ENCODE results near the gene EEIG1.

Gene EEIG1

GRCh38 chr9:127974769-127975261, 6.0 kb downstream of the EEIG1 start:
- no peak for DNase-seq (ENCODE audit: low read depth)

GRCh38 chr9:127974001-127974768, 6.6 kb downstream of the EEIG1 start:
- DNase-seq (ENCODE audit: low read depth): no peak

DNA sequence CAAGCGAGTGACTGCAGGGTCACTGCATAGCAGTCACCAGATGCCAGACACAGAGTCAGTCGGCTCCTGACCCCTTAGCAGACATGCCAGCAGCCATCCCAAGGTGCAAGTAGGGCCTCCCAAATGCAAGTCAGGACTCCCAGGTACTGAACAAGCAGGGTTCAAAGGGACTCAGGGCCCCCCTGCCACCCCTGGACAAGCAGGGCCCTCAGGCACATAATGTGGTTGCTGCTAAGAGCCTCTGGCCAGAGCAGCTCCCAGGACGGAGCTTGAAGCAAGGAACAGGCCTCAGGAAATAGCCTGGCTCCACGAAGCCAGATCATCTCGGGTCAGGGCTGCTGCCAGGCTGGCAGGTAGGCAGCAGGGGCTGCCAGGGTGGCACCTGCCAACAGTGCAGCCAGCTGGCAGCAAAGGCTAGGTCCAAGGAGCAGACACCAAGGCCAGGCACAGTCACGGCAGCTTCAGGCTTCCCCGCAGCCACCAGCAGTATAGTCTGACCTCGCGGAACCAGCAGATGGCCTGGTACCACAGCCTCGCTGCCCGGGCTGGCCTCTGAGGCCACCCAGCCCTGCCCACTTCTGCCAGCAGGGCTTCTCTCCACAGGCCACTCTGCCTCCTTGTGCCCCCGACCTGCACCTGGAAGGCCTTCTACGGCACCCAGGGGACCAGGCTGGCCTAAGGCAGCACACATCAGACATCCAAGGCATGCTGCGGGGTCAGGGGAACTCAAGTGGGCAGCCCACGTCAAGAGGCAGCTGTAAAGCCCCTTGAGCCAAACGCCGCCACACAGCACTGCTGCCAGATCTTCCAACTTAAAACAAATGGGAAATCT, 7.4 kb downstream of the EEIG1 start:
- no peak for DNase-seq (ENCODE audit: low read depth)

DNA sequence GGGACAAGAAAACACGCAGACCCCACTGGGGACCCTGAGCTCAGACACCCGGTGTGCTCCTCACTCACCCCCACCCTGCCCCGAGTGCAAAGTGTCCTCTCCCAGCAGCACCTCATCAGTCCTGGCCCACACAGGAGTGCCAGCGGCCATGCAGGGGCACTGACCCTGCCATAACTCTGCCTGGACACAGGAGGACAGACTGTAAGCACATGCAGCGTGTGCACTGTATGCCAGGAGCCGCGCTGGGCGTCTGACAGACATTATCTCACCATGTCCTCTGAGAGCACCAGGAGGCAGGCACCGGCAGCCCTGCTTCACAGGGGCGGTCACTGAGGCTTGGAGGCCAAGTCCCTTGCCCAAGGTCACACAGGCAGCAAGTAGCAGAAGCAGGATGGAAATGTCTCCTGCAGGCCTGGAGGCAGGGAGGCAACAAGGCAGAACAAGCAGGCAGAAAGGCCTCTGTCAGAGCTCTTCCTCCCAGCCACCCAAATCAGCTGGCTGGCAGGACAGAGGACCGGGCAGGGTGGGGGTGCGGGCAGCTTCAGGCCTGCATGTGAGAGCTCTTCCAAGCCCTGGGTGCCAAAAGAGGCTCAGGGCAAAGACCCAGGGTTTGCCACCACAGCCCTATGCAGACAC, 8.4 kb downstream of the EEIG1 start:
- DNase-seq (ENCODE audit: low read depth): no peak

DNA sequence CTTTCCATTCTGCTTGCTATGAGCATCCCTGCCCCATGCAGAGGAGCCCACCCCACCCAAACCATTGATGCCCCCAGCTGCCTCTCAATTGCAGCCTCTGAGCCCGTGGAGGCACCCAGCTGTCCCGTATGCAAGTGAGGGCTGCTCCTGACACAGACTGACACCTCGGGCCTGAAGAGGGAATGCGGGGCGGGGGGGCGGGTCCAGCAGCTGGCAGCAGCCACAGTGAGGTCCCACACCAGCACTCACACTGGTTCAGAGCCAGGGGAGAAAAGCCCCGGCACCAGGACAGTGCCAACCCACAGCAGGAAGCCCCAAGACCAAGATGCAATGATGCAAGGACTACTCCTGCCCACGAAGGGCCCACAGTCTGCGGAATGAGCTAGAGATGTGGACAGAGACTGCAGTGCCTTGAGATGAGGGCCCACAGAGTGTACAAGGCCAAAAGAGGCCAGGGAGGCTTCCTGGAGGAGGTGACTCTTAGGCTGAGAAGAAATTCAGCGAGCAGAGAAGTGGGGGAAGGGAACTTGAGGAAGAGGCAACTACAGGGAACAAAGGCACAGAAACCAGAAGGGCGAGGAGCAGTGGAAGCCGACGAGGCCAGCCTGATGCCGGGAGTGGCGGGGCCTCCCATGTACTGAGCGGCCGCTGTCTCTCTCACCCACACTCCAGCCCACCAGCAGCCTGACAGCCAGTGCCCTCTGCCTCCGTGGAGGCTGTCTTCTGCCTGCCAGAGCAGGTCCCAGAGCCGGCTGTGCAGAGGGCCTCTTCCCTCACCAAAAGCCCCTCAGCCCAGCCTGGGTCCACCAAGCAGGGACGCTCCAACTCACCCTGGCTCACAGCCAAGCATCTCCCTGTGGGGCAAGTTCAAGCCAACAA, 9.2 kb downstream of the EEIG1 start:
- DNase-seq (ENCODE audit: low read depth): no peak

GRCh38 chr9:127970401-127971313, 10.1 kb downstream of the EEIG1 start:
- DNase-seq (ENCODE audit: low read depth): peak; percentile 56

DNA sequence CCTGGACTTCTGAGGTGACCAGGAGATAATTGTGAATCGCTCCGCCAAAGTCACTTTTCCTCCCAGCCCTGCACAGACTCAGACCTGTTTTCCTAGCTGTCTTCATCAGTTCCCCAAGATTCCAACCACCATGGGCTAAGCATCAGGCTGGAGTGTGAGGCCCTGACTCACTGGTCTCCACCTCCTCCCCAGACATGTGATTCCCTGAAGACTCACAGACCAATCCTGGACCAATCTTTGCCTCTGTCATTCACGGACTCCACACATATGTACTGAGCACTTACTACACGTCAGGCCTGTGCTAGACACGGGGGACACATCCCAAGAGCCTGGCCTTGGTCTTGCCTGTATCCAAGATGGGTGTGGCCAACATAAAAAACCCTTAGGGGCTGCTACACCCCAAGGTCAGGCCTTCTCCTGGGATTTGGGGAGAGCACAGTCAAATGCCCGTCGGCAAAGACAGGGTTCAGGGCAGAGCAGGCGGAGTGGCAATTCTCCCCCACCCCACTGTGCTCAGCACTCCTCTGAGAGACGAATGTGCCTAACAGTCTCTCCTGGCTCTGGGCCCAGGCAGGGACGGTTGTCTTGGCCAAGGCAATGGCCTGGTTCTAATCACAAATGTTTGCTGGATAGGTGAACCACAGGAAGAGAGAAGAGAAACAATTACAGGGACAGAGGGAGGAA, 11.9 kb downstream of the EEIG1 start:
- no peak for DNase-seq (ENCODE audit: low read depth)

- DNase-seq (ENCODE audit: low read depth): peak; percentile 47
Measured at GRCh38 chr9:127968042-127968441, 12.7 kb downstream of the EEIG1 start.

DNA sequence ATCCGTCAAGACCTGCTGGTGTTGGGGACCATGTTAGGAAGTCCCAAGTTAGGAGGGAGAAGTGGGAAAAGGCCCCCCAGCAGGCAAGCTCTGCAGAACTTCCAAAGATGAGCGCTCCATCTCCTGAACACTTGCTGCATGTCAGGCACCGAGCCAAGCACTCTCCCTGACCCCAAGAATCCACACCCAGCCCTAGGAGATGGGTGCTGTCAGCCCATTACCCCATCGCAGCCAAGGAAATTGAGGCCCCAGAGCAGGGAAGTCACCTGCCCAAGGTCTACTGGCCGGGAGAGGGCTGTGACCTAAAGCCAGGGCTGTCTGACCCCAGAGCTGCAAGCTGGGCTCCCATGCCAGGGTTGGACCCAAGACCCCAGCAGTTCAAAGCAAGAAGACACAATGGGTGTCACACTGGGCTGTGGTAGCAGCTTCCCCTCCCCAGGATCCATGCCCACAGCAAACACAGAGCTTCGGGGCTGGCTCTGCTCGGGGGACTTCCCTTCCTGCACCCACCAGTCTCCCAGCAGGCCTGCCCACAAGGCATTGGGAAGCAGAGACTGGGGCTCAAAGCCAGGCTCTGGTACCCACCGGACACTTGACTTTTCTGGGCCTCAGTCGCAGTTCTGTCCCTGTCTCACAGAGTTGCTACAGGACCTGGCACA, 13.5 kb downstream of the EEIG1 start:
- DNase-seq (ENCODE audit: low read depth): no peak

DNA sequence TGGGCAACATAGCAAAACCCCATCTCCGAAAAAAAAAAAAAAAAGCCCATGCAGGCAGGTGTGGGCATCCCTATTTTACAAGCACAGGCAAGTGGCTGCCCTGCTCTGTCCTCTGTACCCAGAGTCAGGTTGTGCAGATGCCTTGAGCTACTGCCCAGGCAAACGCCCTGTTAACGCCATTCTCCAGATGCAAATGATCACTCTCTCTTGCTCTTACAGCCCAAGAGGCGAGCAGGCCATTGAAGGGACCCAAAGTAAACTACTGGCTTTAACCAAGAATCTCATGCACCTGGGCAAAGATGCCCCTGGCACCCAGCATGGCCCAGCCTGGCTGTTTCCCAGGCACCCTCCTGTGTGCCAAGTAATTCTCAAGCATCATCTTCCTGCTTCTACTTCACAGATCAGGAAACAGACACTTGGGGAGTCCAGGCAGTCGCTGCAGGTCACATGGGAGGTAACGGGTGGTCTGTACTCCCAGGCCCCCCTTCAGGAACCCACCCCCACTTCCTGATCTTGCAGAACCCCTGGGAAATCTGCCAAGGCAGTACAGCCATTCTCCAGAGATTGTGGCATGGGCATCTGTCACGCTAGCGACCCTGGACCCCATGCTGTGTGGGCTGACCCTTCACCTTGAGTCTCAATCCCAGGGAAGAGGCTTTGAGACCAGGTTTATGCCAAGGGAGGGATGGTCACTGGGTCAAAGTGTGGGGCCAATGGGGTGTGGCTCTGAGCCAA, 14.2 kb downstream of the EEIG1 start:
- DNase-seq (ENCODE audit: low read depth): no peak

DNA sequence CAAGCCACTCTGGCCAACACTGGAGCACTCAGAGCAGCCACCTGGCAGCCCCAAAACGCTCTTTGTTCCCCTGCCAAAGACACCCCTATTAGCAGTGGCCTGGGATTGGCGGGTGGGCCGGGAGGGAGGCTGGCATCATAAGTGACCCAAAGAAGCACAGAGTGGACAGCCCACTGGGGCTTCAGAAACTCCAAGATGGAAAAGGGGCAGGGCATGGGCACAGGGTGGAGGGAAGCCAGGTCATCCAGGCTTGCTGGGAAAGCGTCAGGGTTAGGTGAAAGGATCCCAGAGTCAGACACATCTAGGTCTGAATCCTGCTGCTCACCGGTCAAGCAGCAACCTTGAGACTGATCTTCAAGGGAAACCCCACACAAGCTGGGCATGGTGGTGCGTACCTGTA, 14.8 kb downstream of the EEIG1 start:
- no peak for DNase-seq (ENCODE audit: low read depth)

DNA sequence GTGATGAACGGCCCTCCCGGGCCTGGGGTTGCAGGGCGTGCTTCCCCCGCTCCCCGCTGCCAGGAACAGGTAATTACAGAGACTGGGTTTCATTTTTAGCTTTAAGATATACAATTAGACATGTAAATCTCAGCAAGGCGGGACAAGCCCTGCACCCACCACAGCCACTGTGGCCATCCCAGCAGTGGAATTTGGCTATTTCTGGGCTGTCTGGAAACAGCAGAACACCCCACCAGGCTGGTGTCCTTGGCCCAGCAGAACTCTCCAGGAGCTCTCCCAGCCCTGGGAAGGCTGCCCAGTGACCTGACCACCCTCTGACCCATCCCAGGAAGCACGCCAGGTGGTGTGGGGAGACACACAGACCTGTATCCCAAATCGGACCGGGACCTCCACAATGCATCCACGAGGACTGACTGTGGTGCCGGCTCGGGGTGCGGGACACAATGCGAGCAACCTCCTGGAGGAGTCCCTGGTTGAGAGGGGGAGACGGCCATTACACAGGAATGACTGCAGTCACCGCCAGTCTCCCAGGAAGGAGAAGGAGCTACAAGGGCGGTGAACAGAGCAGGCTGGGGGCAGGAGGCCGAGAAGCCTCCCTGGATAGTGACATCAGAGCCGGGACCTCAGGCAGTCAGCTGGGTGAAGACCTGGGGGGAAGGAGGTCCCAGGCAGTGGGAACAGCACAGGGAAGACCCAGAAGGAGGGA, 17.3 kb downstream of the EEIG1 start:
- no peak for DNase-seq (ENCODE audit: low read depth)

DNA sequence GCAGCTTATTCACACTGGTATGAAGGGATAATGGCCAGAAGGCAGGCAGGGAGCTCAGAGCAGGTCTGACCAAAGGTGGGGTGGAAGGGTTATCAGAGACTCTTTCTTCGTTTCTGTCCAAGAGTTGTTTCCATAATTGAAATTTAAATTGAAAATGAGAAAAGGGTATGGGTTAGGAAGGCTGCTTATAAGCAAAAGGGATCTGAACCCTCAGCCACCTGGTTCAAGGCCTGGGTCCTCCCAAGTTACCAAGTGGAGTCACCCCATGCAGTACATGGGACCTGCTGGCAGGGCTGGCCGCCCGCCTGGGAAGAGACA, 17.8 kb downstream of the EEIG1 start:
- no peak for DNase-seq (ENCODE audit: low read depth)

DNA sequence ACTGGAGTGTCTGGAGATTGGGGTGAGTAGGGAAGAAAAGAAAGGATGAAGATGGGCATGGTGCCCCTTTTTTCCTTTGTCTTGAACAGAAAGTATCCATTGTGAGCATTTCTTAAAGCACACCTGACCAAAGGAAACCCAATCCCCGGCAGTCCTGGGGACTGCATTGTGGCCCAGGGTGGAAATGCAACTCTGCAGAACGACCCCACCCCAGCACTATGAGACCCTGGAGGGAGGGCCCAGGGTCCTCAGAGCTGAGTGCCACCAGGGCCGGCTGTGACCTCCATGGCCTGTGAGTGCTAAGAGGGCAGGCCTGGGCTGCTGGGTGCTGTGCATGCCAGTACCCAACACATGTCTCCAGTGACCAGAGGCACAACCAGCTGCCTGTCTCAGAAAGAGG, 18.5 kb downstream of the EEIG1 start:
- DNase-seq (ENCODE audit: low read depth): no peak

GRCh38 chr9:127961613-127962155, 19.1 kb downstream of the EEIG1 start:
- no peak for DNase-seq (ENCODE audit: low read depth)

- DNase-seq (ENCODE audit: low read depth): no peak
Measured at GRCh38 chr9:127961155-127961490, 19.7 kb downstream of the EEIG1 start.

DNA sequence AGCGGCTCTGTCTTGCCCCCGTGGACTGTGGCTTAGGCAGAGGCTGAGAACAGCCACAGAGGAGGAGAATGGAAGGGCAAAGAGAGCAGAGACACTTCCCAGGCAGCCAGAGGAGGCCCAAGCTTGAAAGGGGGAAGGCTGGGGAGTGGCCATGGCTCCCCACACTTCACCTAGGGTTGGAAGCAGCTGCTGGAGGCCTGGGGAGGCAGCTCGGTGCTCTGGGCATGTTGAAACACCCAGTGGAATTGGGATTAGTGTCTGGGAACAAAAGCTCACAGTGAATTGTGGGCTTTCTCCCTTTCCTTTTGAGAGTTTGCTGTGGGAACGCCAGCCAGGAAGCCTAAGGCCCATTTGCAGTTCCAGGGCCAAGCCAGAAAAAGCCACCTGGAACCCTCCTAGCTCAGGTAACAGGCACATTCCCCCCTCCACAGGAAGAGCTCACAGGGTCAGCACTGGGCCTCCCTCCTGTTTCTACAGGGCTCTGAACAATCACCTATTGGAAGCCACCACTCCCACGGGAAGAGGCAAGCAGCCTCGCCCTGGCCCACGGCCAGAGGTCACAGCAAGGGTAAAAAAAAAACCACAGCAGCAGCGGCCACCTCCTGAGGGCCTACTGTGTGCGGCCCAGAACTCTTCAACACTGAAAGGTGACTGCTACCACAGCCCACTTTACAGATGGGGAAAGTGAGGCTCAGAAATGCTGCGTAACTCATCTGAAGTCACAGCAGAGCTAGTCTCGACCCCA, 20.2 kb downstream of the EEIG1 start:
- DNase-seq (ENCODE audit: low read depth): no peak
